ENCODE results near the gene FERMT3. TPM values are rescaled to one million over a fixed set of nuclear protein-coding genes. Genes with fewer than 3 reads are reported as not detected.

The FERMT3 gene
- total and polyA plus RNA-seq, 2 donors (not counting 3 experiments of a cell fraction or from before 2014, with no cell fraction given) = 64.4 to 100 TPM

GRCh38 chr11:64244966-64245365 is 38.4 kb downstream of the FERMT3 start:
- Histone ChIP-seq H3K27me3 (ENCODE audit: control insufficient read depth in 2 of 2, insufficient read depth in 2 of 2, low read length in 2 of 2) (no peaks in the 10 kb centered on the region), H2AFZ (ENCODE audit: low read depth, low read length) (no peak overlapping the region), H3K79me2 (ENCODE audit: control insufficient read depth, insufficient read depth, low read length) (peaks cover 40% of the 10 kb centered on the region), H3K9me1 (replicated peaks; ENCODE audit: control insufficient read depth, extremely low read depth, insufficient read depth, low read length) (no peaks in the 10 kb centered on the region), H3K4me1 (ENCODE audit: control insufficient read depth, extremely low read depth, insufficient read depth, low read length) (peaks cover 26% of the 10 kb centered on the region), H3K4me3 (replicated peaks in 1 of 3; ENCODE audit: insufficient read depth in 1 of 3, low read depth in 1 of 3, low read length in 3 of 3) (peak overlapping the region; percentile 67 to 78 (median 73)), H3K4me2 (ENCODE audit: insufficient read depth, low read length) (peak overlapping the region; percentile 35), H4K20me1 (replicated peaks; ENCODE audit: control insufficient read depth, extremely low read depth, insufficient read depth, low read length) (no peaks in the 10 kb centered on the region), H3K36me3 (ENCODE audit: control insufficient read depth in 2 of 2, extremely low read depth in 1 of 2, insufficient read depth in 2 of 2, low read length in 2 of 2) (peaks cover 0 to 12% of the 10 kb centered on the region in 2 experiments), H3K9me3 (replicated peaks; ENCODE audit: control insufficient read depth, insufficient read depth, low read length) (no peaks in the 10 kb centered on the region), H3K27ac (ENCODE audit: insufficient read depth, low read depth, low read length) (no peak overlapping the region), H3K9ac (replicated peaks; ENCODE audit: extremely low read depth, insufficient read depth, low read length) (peak overlapping the region; percentile 4)
- DNase-seq (ENCODE audit: low read depth, low spot score) (no peak), FAIRE-seq (no peak)
- no peak for TF ChIP-seq FOS (IDR thresholded peaks at IDR 0.05; ENCODE audit: borderline replicate concordance, insufficient read depth, low read length)
- TF ChIP-seq POLR2A (IDR thresholded peaks at IDR 0.05; ENCODE audit: low read depth, low read length) = peak; percentile 2
- CTCF ChIA-PET = interaction anchor here (0.6 to 5.0 kb wide), 11 partner anchors 8 to 110 kb away, joined by 3 to 36 read pairs (median 4); partner anchors contain the start of genes CATSPERZ, ESRRA and STIP1
- intact Hi-C loops (cut with micrococcal nuclease) (loop anchor here (5.0 kb wide), 1 partner anchor 112 kb away; the partner anchor contains the start of gene RPS6KA4), dilution Hi-C loops (cut with MboI; ENCODE audit: extremely low pct_ligation_motif_present, low sequenced_read_pairs) (no loop called here)
- BruUV-seq (replicated peaks) = no TSS peak
- POLR2A ChIA-PET = interaction anchor here (1.5 to 2.2 kb wide), 2 partner anchors 23 to 27 kb away, joined by 5 to 10 read pairs; no protein-coding TSS in a partner anchor

GRCh38 chr11:64245401-64245796 is 38.9 kb downstream of the FERMT3 start:
- no TSS peak for BruUV-seq (replicated peaks)

More at GRCh38 chr11:64245401-64245796, 38.9 kb downstream of the FERMT3 start:
- Histone ChIP-seq H4K20me1 (replicated peaks; ENCODE audit: control insufficient read depth, extremely low read depth, insufficient read depth, low read length) (no peaks in the 10 kb centered on the region), H3K4me2 (ENCODE audit: insufficient read depth, low read length) (peak overlapping the region; percentile 35), H3K9me3 (replicated peaks; ENCODE audit: control insufficient read depth, insufficient read depth, low read length) (no peaks in the 10 kb centered on the region), H3K79me2 (ENCODE audit: control insufficient read depth, insufficient read depth, low read length) (peaks cover 40% of the 10 kb centered on the region), H3K27me3 (ENCODE audit: control insufficient read depth in 2 of 2, insufficient read depth in 2 of 2, low read length in 2 of 2) (no peaks in the 10 kb centered on the region), H3K9ac (replicated peaks; ENCODE audit: extremely low read depth, insufficient read depth, low read length) (peak overlapping the region; percentile 4), H3K36me3 (ENCODE audit: control insufficient read depth in 2 of 2, extremely low read depth in 1 of 2, insufficient read depth in 2 of 2, low read length in 2 of 2) (peaks cover 0 to 12% of the 10 kb centered on the region in 2 experiments), H3K9me1 (replicated peaks; ENCODE audit: control insufficient read depth, extremely low read depth, insufficient read depth, low read length) (no peaks in the 10 kb centered on the region), H3K27ac (ENCODE audit: insufficient read depth, low read depth, low read length) (peak overlapping the region; percentile 47), H2AFZ (ENCODE audit: low read depth, low read length) (no peak overlapping the region), H3K4me3 (replicated peaks in 1 of 3; ENCODE audit: insufficient read depth in 1 of 3, low read depth in 1 of 3, low read length in 3 of 3) (peak overlapping the region; percentile 67 to 78 (median 73)), H3K4me1 (ENCODE audit: control insufficient read depth, extremely low read depth, insufficient read depth, low read length) (peaks cover 22% of the 10 kb centered on the region)
- dilution Hi-C loops (cut with MboI; ENCODE audit: extremely low pct_ligation_motif_present, low sequenced_read_pairs) = no loop called here
- POLR2A ChIA-PET = interaction anchor here (0.6 to 2.2 kb wide), 4 partner anchors 23 to 59 kb away, joined by 3 to 10 read pairs (median 6); no protein-coding TSS in a partner anchor
- TF ChIP-seq CTCF (IDR thresholded peaks at IDR 0.05; ENCODE audit: extremely low read depth in 1 of 2, insufficient read depth in 1 of 2, low read depth in 1 of 2, low read length in 2 of 2) (no peak), EZH2 (IDR thresholded peaks at IDR 0.05; ENCODE audit: borderline replicate concordance, low read depth, low read length, severe bottlenecking) (no peak)
- DNase-seq (ENCODE audit: low read depth, low spot score) (no peak), FAIRE-seq (no peak)
- intact Hi-C loops (cut with micrococcal nuclease) = no loop called here
- CTCF ChIA-PET = interaction anchor here (0.9 to 5.0 kb wide), 10 partner anchors 8 to 110 kb away, joined by 3 to 36 read pairs (median 5); partner anchors contain the start of genes CATSPERZ, ESRRA and STIP1

All from endothelial cell of umbilical vein (primary cell).